CD8-positive, alpha-beta memory T cell (primary cell): ENCODE measurements around the gene ATP2B1. TPM values are rescaled to one million over a fixed set of nuclear protein-coding genes. Genes with fewer than 3 reads are reported as not detected.

Experiments
- CTCF ChIA-PET: fragments of 350-600 bp; sonication (Branson Sonifier 250); formaldehyde crosslinking; loops from one replicate; lab custom pipeline; 2021; ENCODE audit warnings: antibody characterized with exemption; lab: Charles Lee
- POLR2A ChIA-PET: fragments of 350-600 bp; sonication (Branson Sonifier 250); formaldehyde crosslinking; loops from one replicate; lab custom pipeline; 2021; ENCODE audit warnings: antibody characterized with exemption; lab: Charles Lee
- DNase-seq, 5 donors: peaks; one replicate each; pipeline versions ENCODE4 v3.0.0 to v3.0.0-alpha.2; 2020 to 2022; ENCODE audit warnings: mixed read lengths in 1 of 5
- H3K27ac ChIP-seq: one replicate; pipeline ENCODE4 v1.7.0; 2013; ENCODE audit warnings: low read depth, mild to moderate bottlenecking, low read length, moderate library complexity
- H3K27me3 ChIP-seq: 2 replicates; pipeline ENCODE4 v1.7.0; 2013; ENCODE audit warnings: low read length, mild to moderate bottlenecking; ENCODE audit not compliant: insufficient read depth, poor library complexity, severe bottlenecking
- H3K36me3 ChIP-seq: 2 replicates; pipeline ENCODE4 v1.7.0; 2013; ENCODE audit warnings: mild to moderate bottlenecking, low read length, moderate library complexity; ENCODE audit not compliant: insufficient read depth
- H3K4me1 ChIP-seq: 2 replicates; pipeline ENCODE4 v1.7.0; 2013; ENCODE audit warnings: mild to moderate bottlenecking, low read length, moderate library complexity; ENCODE audit not compliant: insufficient read depth
- H3K4me3 ChIP-seq: 2 replicates; pipeline ENCODE4 v1.7.0; 2013; ENCODE audit warnings: mild to moderate bottlenecking, low read length
- H3K9me3 ChIP-seq: 2 replicates; pipeline ENCODE4 v1.7.0; 2013; ENCODE audit warnings: mild to moderate bottlenecking, low read length
- H3K27ac Mint-ChIP-seq, 8 donors: one replicate each; pipeline ENCODE4 v1.8.0; 2020 to 2021; ENCODE audit warnings: mixed read lengths in 8 of 8, mild to moderate bottlenecking in 6 of 8, inconsistent platforms in 3 of 8, moderate library complexity in 3 of 8
- H3K27me3 Mint-ChIP-seq, 2 donors: one replicate each; pipeline ENCODE4 v1.8.0; 2020 to 2021; ENCODE audit warnings: mixed read lengths in 2 of 2, mild to moderate bottlenecking in 1 of 2, moderate library complexity in 1 of 2
- H3K36me3 Mint-ChIP-seq, 3 donors: one replicate each; pipeline ENCODE4 v1.8.0; 2020 to 2021; ENCODE audit warnings: mixed read lengths in 3 of 3, inconsistent platforms in 1 of 3, mild to moderate bottlenecking in 1 of 3
- H3K4me1 Mint-ChIP-seq, 3 donors: one replicate each; pipeline ENCODE4 v1.8.0; 2020 to 2021; ENCODE audit warnings: mixed read lengths in 3 of 3, inconsistent platforms in 1 of 3, mild to moderate bottlenecking in 1 of 3
- H3K4me3 Mint-ChIP-seq, 7 donors: one replicate each; pipeline ENCODE4 v1.8.0; 2020 to 2021; ENCODE audit warnings: mixed read lengths in 7 of 7, mild to moderate bottlenecking in 6 of 7, moderate library complexity in 4 of 7, inconsistent platforms in 2 of 7
- H3K9me3 Mint-ChIP-seq, 5 donors: one replicate each; pipeline ENCODE4 v1.8.0; 2020 to 2022; ENCODE audit warnings: mixed read lengths in 5 of 5, mild to moderate bottlenecking in 3 of 5, moderate library complexity in 2 of 5, inconsistent platforms in 1 of 5
- polyA plus RNA-seq: library from polyadenylated mRNA; unstranded; fragments of 300-500 nt; fragmentation: Illumina TruSeq; gene quantifications from one replicate; pipeline ENCODE4 v1.2.3, GENCODE V29; 2021
- total RNA-seq, 2 experiments: library from RNA; stranded (reverse); gene quantifications; one replicate each; pipeline ENCODE4 v1.2.3, GENCODE V29; 2021

The ATP2B1 gene
- total and polyA plus RNA-seq, 3 experiments from 2014 or later, result 32.7 to 45.3 (median 32.8) TPM

DNA sequence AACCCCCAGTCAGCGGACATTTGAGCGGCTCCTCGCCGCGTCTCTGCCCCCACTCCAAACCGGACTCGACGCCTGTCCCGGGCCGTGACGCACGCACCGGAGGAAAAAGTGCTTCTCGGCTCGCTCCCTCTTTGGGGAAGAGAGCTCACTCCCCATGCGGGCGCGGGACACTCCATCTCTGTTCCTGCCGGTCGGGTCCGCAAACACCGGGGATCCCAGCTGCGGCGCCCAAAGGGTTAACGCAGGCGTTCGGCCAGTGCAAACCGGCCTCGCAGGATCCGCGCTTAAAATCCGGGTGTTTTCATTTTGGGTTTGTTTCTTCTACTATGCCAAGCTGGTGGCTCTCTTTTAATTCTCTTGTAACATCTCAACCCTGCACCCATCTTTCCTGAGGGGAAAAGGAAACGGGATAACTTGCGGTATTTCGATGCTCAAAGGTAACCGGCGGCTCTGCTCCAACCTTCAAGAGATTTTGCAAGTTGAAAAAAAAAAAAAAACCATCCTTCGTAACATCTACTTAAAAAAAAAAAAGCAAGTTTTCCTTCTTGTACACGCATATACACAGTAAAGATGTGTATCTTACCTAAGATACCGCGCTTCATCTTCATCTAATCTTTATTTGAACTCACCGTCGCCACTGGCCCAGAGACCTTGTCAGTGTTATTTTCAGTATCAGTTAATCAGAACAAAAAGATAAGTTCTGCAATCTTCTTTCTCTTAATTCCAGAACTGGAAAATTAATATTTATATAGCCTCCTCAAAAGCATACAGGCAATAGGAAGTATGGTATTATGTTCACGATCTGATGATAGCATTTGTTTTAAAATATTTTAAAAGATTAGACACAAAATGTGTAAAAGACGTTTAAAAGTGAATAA lies 1.6 kb upstream of the ATP2B1 start:
- Histone ChIP-seq H3K27ac (peak overlapping the region; percentile 97), H3K9me3 (no peaks in the 10 kb centered on the region), H3K27me3 (no peaks in the 10 kb centered on the region), H3K4me1 (peaks cover 28% of the 10 kb centered on the region), H3K36me3 (no peaks in the 10 kb centered on the region), H3K4me3 (peak overlapping the region; percentile 81)
- Mint-ChIP-seq H3K27ac (peak overlapping the region; percentile 92 to 99 (median 97)), H3K27me3 (peaks cover 0 to 8% of the 10 kb centered on the region in 2 donors), H3K36me3 (peaks cover 0 to 17% (median 0%) of the 10 kb centered on the region in 3 donors), H3K4me3 (peak overlapping the region; percentile 85 to 97 (median 94)), H3K9me3 (peaks cover 0 to 9% (median 2%) of the 10 kb centered on the region in 5 donors), H3K4me1 (peaks cover 30 to 44% (median 32%) of the 10 kb centered on the region in 3 donors)
- POLR2A ChIA-PET, result interaction anchor here (0.8 to 2.8 kb wide), 7 partner anchors 8 to 238 kb away, joined by 3 to 34 read pairs (median 6); no protein-coding TSS in a partner anchor
- peak in 2 of 5 donors; percentile 14 to 23 for DNase-seq
- CTCF ChIA-PET, result interaction anchor here (1.3 to 1.8 kb wide), 4 partner anchors 10 to 186 kb away, joined by 4 to 7 read pairs (median 6); partner anchors contain the start of gene GALNT4

- Mint-ChIP-seq H3K27ac (peak overlapping the region; percentile 92 to 99 (median 97)), H3K4me1 (peaks cover 37 to 53% (median 41%) of the 10 kb centered on the region in 3 donors), H3K27me3 (peaks cover 0 to 8% of the 10 kb centered on the region in 2 donors), H3K4me3 (peak overlapping the region; percentile 85 to 97 (median 94)), H3K36me3 (peaks cover 0 to 17% (median 0%) of the 10 kb centered on the region in 3 donors), H3K9me3 (peaks cover 0 to under 1% (median 0%) of the 10 kb centered on the region in 5 donors)
- Histone ChIP-seq H3K27me3 (no peaks in the 10 kb centered on the region), H3K4me1 (peaks cover 34% of the 10 kb centered on the region), H3K27ac (peak overlapping the region; percentile 97), H3K9me3 (no peaks in the 10 kb centered on the region), H3K36me3 (no peaks in the 10 kb centered on the region), H3K4me3 (peak overlapping the region; percentile 81)
- DNase-seq, result peak; percentile 97 to 100 (median 99)
- CTCF ChIA-PET, result interaction anchor here (0.9 to 2.0 kb wide), 14 partner anchors 9 to 368 kb away, joined by 3 to 14 read pairs (median 4); partner anchors contain the start of gene GALNT4
- POLR2A ChIA-PET, result interaction anchor here (0.8 to 2.8 kb wide), 19 partner anchors 9 to 1567 kb away, joined by 3 to 34 read pairs (median 4); partner anchors contain the start of genes GALNT4 and TMTC3
Observed at GRCh38 chr12:89709157-89709994, 738 bp upstream of the ATP2B1 start.

DNA sequence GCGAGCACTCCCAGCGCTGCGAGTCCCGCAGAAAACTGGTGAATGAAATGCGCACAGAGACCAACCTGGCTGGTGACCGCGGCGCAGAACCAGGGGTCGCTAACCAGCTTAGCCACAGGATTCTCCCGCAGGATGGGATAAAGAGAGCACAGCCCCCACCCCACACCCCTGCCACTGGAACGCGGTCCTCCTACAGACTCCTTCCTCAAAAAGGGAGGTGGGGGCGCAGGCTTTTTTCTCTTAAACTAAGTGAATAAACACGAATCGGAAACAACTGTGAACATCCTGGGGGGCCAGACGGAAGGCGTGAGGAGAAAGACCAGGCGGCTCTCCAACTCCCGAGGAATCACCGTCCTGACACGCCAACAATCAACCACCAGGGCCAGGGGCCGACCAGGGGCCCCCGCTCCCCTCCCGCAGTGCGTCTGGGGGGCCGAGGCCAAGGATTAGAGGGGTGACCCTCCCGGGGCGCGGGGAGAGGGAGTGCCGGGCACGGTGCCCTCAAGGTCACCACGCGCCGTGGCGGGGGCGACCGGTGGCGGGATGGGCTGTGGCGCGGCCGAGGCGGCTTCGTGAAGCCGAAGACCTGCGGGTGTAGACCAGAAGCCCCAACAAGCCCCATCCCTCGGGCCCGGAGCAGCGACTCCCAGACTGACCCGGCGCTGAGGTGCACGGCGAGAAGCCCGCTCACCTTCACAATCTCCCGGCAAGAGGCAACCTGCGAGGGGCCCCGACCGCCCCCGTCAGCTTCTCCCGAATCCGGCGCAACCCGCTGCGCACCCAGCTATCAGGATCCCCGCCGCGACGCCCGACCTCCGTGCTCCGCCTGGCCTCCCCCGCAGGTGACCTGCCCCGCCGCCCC lies 704 bp downstream of the ATP2B1 start:
- Mint-ChIP-seq H3K9me3 (no peaks in the 10 kb centered on the region), H3K36me3 (peaks cover 0 to 17% (median 0%) of the 10 kb centered on the region in 3 donors), H3K4me1 (peaks cover 51 to 67% (median 55%) of the 10 kb centered on the region in 3 donors), H3K4me3 (peak overlapping the region; percentile 89 to 99 (median 97)), H3K27me3 (peaks cover 0 to 8% of the 10 kb centered on the region in 2 donors), H3K27ac (peak overlapping the region; percentile 92 to 98 (median 96))
- Histone ChIP-seq H3K4me1 (peaks cover 42% of the 10 kb centered on the region), H3K27me3 (no peaks in the 10 kb centered on the region), H3K4me3 (peak overlapping the region; percentile 78), H3K27ac (peak overlapping the region; percentile 97), H3K36me3 (no peaks in the 10 kb centered on the region), H3K9me3 (no peaks in the 10 kb centered on the region)
- peak in 4 of 5 donors; percentile 20 to 64 (median 38) for DNase-seq
- ChIA-PET POLR2A (interaction anchor here (0.6 to 2.8 kb wide), 11 partner anchors 9 to 240 kb away, joined by 3 to 34 read pairs (median 5); partner anchors contain the start of gene GALNT4), CTCF (interaction anchor here (1.1 to 2.0 kb wide), 8 partner anchors 59 to 369 kb away, joined by 3 to 14 read pairs (median 4); no protein-coding TSS in a partner anchor)

GRCh38 chr12:89706986-89707702 lies 1.5 kb downstream of the ATP2B1 start:
- peak overlapping the region; percentile 97 for H3K27ac ChIP-seq
- H3K36me3 ChIP-seq, result no peaks in the 10 kb centered on the region
- ChIA-PET CTCF (interaction anchor here (0.7 to 1.7 kb wide), 4 partner anchors 13 to 306 kb away, joined by 3 to 5 read pairs (median 4); no protein-coding TSS in a partner anchor), POLR2A (interaction anchor here (0.6 to 1.1 kb wide), 2 partner anchors 156 to 238 kb away, joined by 3 to 4 read pairs; no protein-coding TSS in a partner anchor)
- peaks cover 48% of the 10 kb centered on the region for H3K4me1 ChIP-seq
- Mint-ChIP-seq H3K36me3 (peaks cover 0 to 17% (median 0%) of the 10 kb centered on the region in 3 donors), H3K9me3 (no peaks in the 10 kb centered on the region), H3K4me1 (peaks cover 56 to 70% (median 63%) of the 10 kb centered on the region in 3 donors), H3K27me3 (peaks cover 0 to 8% of the 10 kb centered on the region in 2 donors), H3K27ac (peak overlapping the region; percentile 92 to 98 (median 96)), H3K4me3 (peak overlapping the region; percentile 89 to 99 (median 97))
- DNase-seq, result peak; percentile 2 to 39 (median 5)
- no peaks in the 10 kb centered on the region for H3K9me3 ChIP-seq
- H3K4me3 ChIP-seq, result peak overlapping the region; percentile 78
- H3K27me3 ChIP-seq, result no peaks in the 10 kb centered on the region

DNA sequence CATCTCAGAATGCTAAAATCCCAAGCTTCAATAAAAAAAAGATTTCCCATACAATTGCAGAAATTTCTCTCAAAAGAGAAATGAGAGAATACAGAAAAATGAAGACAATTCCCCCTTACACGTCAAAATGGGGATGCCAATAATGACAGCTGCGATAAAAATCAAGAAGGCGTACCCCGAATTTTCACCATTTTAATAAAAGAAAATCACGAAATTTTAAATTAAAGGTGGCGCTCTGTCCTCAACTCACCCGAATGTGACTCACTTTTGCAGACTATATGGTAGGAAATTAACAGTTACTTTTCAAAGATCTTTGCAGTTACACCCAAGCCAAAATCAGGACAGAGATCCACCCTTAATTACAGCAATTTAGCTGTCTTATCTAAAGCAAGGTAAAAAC lies 2.1 kb downstream of the ATP2B1 start:
- Mint-ChIP-seq H3K27ac (peak overlapping the region in 7 of 8 donors; percentile 92 to 98 (median 97)), H3K36me3 (peaks cover 0 to 17% (median 0%) of the 10 kb centered on the region in 3 donors), H3K4me1 (peaks cover 59 to 76% (median 68%) of the 10 kb centered on the region in 3 donors), H3K9me3 (no peaks in the 10 kb centered on the region), H3K27me3 (peaks cover 0 to 8% of the 10 kb centered on the region in 2 donors), H3K4me3 (peak overlapping the region; percentile 89 to 99 (median 97))
- H3K27me3 ChIP-seq, result no peaks in the 10 kb centered on the region
- peak overlapping the region; percentile 97 for H3K27ac ChIP-seq
- H3K9me3 ChIP-seq, result no peaks in the 10 kb centered on the region
- ChIA-PET POLR2A (interaction anchor here (1.1 kb wide), 1 partner anchor 156 kb away, joined by 4 read pairs; no protein-coding TSS in a partner anchor), CTCF (interaction anchor here (0.7 to 1.7 kb wide), 4 partner anchors 12 to 307 kb away, joined by 3 to 5 read pairs (median 4); no protein-coding TSS in a partner anchor)
- H3K4me1 ChIP-seq, result peaks cover 52% of the 10 kb centered on the region
- H3K4me3 ChIP-seq, result peak overlapping the region; percentile 78
- DNase-seq, result no peak
- no peaks in the 10 kb centered on the region for H3K36me3 ChIP-seq

DNA sequence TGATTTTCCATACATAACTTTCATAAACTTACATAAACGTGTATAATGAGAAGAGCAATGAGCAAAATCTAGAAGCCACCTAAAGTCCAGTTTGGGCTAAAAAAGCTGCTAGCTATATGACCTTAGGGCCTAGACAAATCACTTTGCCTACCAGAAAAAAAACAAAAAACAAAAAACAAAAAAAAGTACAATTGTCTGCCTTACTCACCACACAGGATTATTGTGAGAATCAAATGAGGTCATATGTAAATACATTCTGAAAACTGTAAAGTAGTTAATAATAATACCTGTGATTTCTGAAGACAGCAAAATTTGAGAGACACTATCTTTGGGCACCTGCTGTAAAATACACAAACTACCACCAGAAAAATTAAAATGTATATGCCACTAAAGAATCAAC lies 4.2 kb downstream of the ATP2B1 start:
- Histone ChIP-seq H3K4me3 (no peak overlapping the region), H3K4me1 (peaks cover 48% of the 10 kb centered on the region), H3K27me3 (no peaks in the 10 kb centered on the region), H3K27ac (no peak overlapping the region), H3K9me3 (no peaks in the 10 kb centered on the region), H3K36me3 (no peaks in the 10 kb centered on the region)
- H3K4me3 Mint-ChIP-seq, result peak overlapping the region in 6 of 7 donors; percentile 5 to 62 (median 38)
- H3K27me3 Mint-ChIP-seq, result peaks cover 0 to 8% of the 10 kb centered on the region in 2 donors
- H3K9me3 Mint-ChIP-seq, result no peaks in the 10 kb centered on the region
- peaks cover 64 to 81% (median 78%) of the 10 kb centered on the region in 3 donors for H3K4me1 Mint-ChIP-seq
- no peak for DNase-seq
- CTCF ChIA-PET, result no interaction called here
- peak overlapping the region in 1 of 8 donors; percentile 48 for H3K27ac Mint-ChIP-seq
- POLR2A ChIA-PET, result no interaction called here
- H3K36me3 Mint-ChIP-seq, result peaks cover 0 to 11% (median 4%) of the 10 kb centered on the region in 3 donors
